H1 (cell line): ENCODE results near the gene SLC5A2. TPM values are rescaled to one million over a fixed set of nuclear protein-coding genes. Genes with fewer than 3 reads are reported as not detected.
A peak's percentile ranks its signal among the peaks of the same experiment; 100 is the strongest.

Experiments used
- CTCF ChIA-PET: fragments of 300-600 bp; sonication (Branson Sonifier 250); formaldehyde crosslinking; loops from one replicate; lab custom pipeline; 2021; ENCODE audit not compliant: partially characterized antibody; lab: Charles Lee
- POLR2A ChIA-PET: fragments of 300-600 bp; sonication (Branson Sonifier 250); formaldehyde crosslinking; loops from one replicate; lab custom pipeline; 2021; ENCODE audit warnings: inconsistent platforms; ENCODE audit not compliant: partially characterized antibody; lab: Charles Lee
- DNase-seq, 2 experiments: peaks; one replicate each; pipeline versions ENCODE4 v3.0.0 to v3.0.0-alpha.2; 2010 to 2022; ENCODE audit warnings: low spot score in 2 of 2, low read depth in 1 of 2, mixed read lengths in 1 of 2
- FAIRE-seq: peaks from 2 replicates; lab custom pipeline; 2011; peaks lifted over from hg19 to GRCh38; lab: Jason Lieb, UNC
- H2AFZ ChIP-seq: 2 replicates; pipeline ENCODE4 v1.8.1; 2012; ENCODE audit warnings: low read length, inconsistent platforms
- H2AK5ac ChIP-seq: 2 replicates; pipeline ENCODE4 v1.6.1; 2013; ENCODE audit warnings: low read depth, low read length
- H2BK120ac ChIP-seq: replicated peaks from 2 replicates; pipeline ENCODE3; 2013; ENCODE audit warnings: low read depth, low read length, inconsistent platforms
- H2BK12ac ChIP-seq: 2 replicates; pipeline ENCODE4 v1.6.1; 2013; ENCODE audit warnings: low read depth, low read length
- H2BK15ac ChIP-seq: 2 replicates; pipeline ENCODE4 v1.6.1; 2013; ENCODE audit warnings: low read length
- H2BK20ac ChIP-seq: 2 replicates; pipeline ENCODE4 v1.6.1; 2013; ENCODE audit warnings: low read length
- H2BK5ac ChIP-seq: 2 replicates; pipeline ENCODE4 v1.6.1; 2013; ENCODE audit warnings: low read depth, low read length
- H3K14ac ChIP-seq: 2 replicates; pipeline ENCODE4 v1.6.1; 2013; ENCODE audit warnings: inconsistent platforms; ENCODE audit not compliant: insufficient read length
- H3K18ac ChIP-seq: 2 replicates; pipeline ENCODE4 v1.6.1; 2013; ENCODE audit warnings: low read length; ENCODE audit errors: extremely low read depth
- H3K23ac ChIP-seq: 2 replicates; pipeline ENCODE4 v1.6.1; 2013; ENCODE audit warnings: inconsistent platforms; ENCODE audit not compliant: insufficient read length
- H3K23me2 ChIP-seq: 2 replicates; pipeline ENCODE4 v1.6.1; 2013; ENCODE audit warnings: low read depth, low read length
- H3K27ac ChIP-seq: 2 replicates; pipeline ENCODE4 v1.6.1; 2011; ENCODE audit warnings: low read depth, low read length, inconsistent platforms
- H3K27me3 ChIP-seq, 4 experiments: replicated peaks in 1 of 4; 1 replicate in 1 of 4; 2 replicates in 3 of 4; pipeline versions ENCODE4 v1.6.1 to v1.8.1; 2011 to 2013; ENCODE audit warnings: low read length in 3 of 4, mild to moderate bottlenecking in 3 of 4, inconsistent platforms in 2 of 4, mixed read lengths in 2 of 4, moderate library complexity in 1 of 4; ENCODE audit not compliant: control insufficient read depth in 3 of 4, insufficient read depth in 3 of 4; ENCODE audit errors: extremely low read depth in 1 of 4
- H3K36me3 ChIP-seq, 4 experiments: 2 replicates each; pipeline versions ENCODE4 v1.6.1 to v1.8.1; 2011 to 2013; ENCODE audit warnings: mild to moderate bottlenecking in 4 of 4, low read length in 3 of 4, moderate library complexity in 2 of 4, control low read depth in 1 of 4, inconsistent platforms in 1 of 4; ENCODE audit not compliant: insufficient read depth in 4 of 4, control insufficient read depth in 2 of 4
- H3K4ac ChIP-seq: replicated peaks from 2 replicates; pipeline ENCODE3; 2013; ENCODE audit warnings: low read length, low read depth, mixed read lengths, inconsistent platforms; ENCODE audit not compliant: insufficient read length
- H3K4me1 ChIP-seq, 4 experiments: replicated peaks in 1 of 4; 1 replicate in 1 of 4; 2 replicates in 3 of 4; pipeline versions ENCODE4 v1.6.1 to v1.8.1; 2011 to 2013; ENCODE audit warnings: low read length in 3 of 4, inconsistent platforms in 2 of 4, mixed read lengths in 1 of 4; ENCODE audit not compliant: insufficient read depth in 4 of 4, control insufficient read depth in 3 of 4
- H3K4me2 ChIP-seq, 2 experiments: 2 replicates each; pipeline versions ENCODE4 v1.6.1 to v1.8.1; 2011 to 2013; ENCODE audit warnings: low read depth in 2 of 2, low read length in 2 of 2, control low read depth in 1 of 2, inconsistent platforms in 1 of 2, mild to moderate bottlenecking in 1 of 2; ENCODE audit not compliant: insufficient read depth in 1 of 2
- H3K4me3 ChIP-seq, 4 experiments: fragments of 200-600, 300-600 bp in 1 of 4; sonication (generic), shearing (Covaris generic), sonication (Bioruptor Twin) in 1 of 4; 2 replicates each; pipeline versions ENCODE4 v1.5.1 to v1.8.1; 2011 to 2016; ENCODE audit warnings: low read length in 4 of 4, low read depth in 3 of 4, control low read depth in 2 of 4, inconsistent platforms in 2 of 4, mild to moderate bottlenecking in 2 of 4, mixed read lengths in 1 of 4, moderate library complexity in 1 of 4; ENCODE audit not compliant: insufficient read depth in 2 of 4; ENCODE audit errors: extremely low read depth in 1 of 4
- H3K56ac ChIP-seq: replicated peaks from 2 replicates; pipeline ENCODE3; 2013; ENCODE audit warnings: low read depth, mild to moderate bottlenecking, mixed read lengths, low read length, inconsistent platforms; ENCODE audit not compliant: insufficient read length
- H3K79me1 ChIP-seq: 2 replicates; pipeline ENCODE4 v1.6.1; 2013; ENCODE audit warnings: low read depth, low read length, control low read depth
- H3K79me2 ChIP-seq, 2 experiments: 2 replicates each; pipeline versions ENCODE4 v1.6.1 to v1.8.1; 2012 to 2013; ENCODE audit warnings: low read length in 2 of 2, mild to moderate bottlenecking in 2 of 2, inconsistent platforms in 1 of 2; ENCODE audit not compliant: insufficient read depth in 2 of 2, control insufficient read depth in 1 of 2
- H3K9ac ChIP-seq, 4 experiments: replicated peaks in 1 of 4; 1 replicate in 1 of 4; 2 replicates in 3 of 4; pipeline versions ENCODE4 v1.6.1 to v1.8.1; 2011 to 2013; ENCODE audit warnings: low read depth in 3 of 4, low read length in 3 of 4, control low read depth in 2 of 4, mild to moderate bottlenecking in 2 of 4, moderate library complexity in 2 of 4, inconsistent platforms in 1 of 4; ENCODE audit errors: extremely low read depth in 1 of 4
- H3K9me3 ChIP-seq, 2 experiments: 2 replicates each; pipeline versions ENCODE4 v1.6.1 to v1.8.1; 2012 to 2013; ENCODE audit warnings: mild to moderate bottlenecking in 2 of 2, moderate library complexity in 2 of 2, control low read depth in 1 of 2, inconsistent platforms in 1 of 2, low read depth in 1 of 2, low read length in 1 of 2, mixed read lengths in 1 of 2; ENCODE audit not compliant: insufficient read depth in 2 of 2
- H4K20me1 ChIP-seq, 2 experiments: replicated peaks in 1 of 2; 2 replicates each; pipeline versions ENCODE3 to v1.8.1; 2011 to 2013; ENCODE audit warnings: inconsistent platforms in 2 of 2, low read length in 2 of 2, mild to moderate bottlenecking in 1 of 2; ENCODE audit not compliant: insufficient read depth in 2 of 2, control insufficient read depth in 1 of 2
- H4K5ac ChIP-seq: 2 replicates; pipeline ENCODE4 v1.6.1; 2013; ENCODE audit warnings: low read length, low read depth, mixed read lengths, inconsistent platforms; ENCODE audit not compliant: insufficient read length
- H4K8ac ChIP-seq: 2 replicates; pipeline ENCODE4 v1.8.0; 2013; ENCODE audit warnings: mild to moderate bottlenecking, moderate library complexity, low read length, inconsistent platforms; ENCODE audit not compliant: insufficient read depth; ENCODE audit errors: extremely low read depth
- H4K91ac ChIP-seq: replicated peaks from 2 replicates; pipeline ENCODE3; 2013; ENCODE audit warnings: low read length, mixed read lengths, inconsistent platforms; ENCODE audit not compliant: insufficient read length
- E2F6 ChIP-seq: IDR thresholded peaks from 2 replicates; pipeline ENCODE4 v1.6.1; 2012; ENCODE audit warnings: inconsistent platforms
- NRF1 ChIP-seq: IDR thresholded peaks from 2 replicates; pipeline ENCODE4 v1.6.1; 2011; ENCODE audit warnings: mild to moderate bottlenecking, low read depth, low read length, improper control_type of control experiment
- POU5F1 ChIP-seq: IDR thresholded peaks from 2 replicates; pipeline ENCODE4 v1.6.1; 2011; ENCODE audit warnings: low read depth, mild to moderate bottlenecking, low read length, moderate library complexity
- RBBP5 ChIP-seq: IDR thresholded peaks from 2 replicates; pipeline ENCODE4 v1.7.1; 2012; ENCODE audit warnings: low read depth, mild to moderate bottlenecking, inconsistent platforms, low read length, moderate library complexity, borderline replicate concordance
- RNF2 ChIP-seq: fragments of 200-900, 300-1000 bp; sonication (generic); IDR thresholded peaks from 2 replicates; pipeline ENCODE4 v1.7.1; 2016; ENCODE audit warnings: borderline replicate concordance, low read depth, mild to moderate bottlenecking, antibody characterized with exemption, low read length; ENCODE audit not compliant: poor library complexity, severe bottlenecking; ENCODE audit errors: missing control alignments
- SP4 ChIP-seq: IDR thresholded peaks from 2 replicates; pipeline ENCODE4 v1.6.1; 2012; ENCODE audit warnings: low read length, inconsistent platforms
- SUZ12 ChIP-seq: fragments of 200-600 bp; sonication (generic); IDR thresholded peaks from 2 replicates; pipeline ENCODE4 v1.6.1; 2012; ENCODE audit warnings: mild to moderate bottlenecking, inconsistent platforms, low read length, moderate library complexity, mixed read lengths
- WGBS, 2 experiments: shearing (Covaris generic) in 1 of 2; methylation state at CpG; one replicate each; pipeline versions ENCODE4 v1.1.6 to v1.1.7; 2013 to 2015; ENCODE audit warnings: low lambda C conversion rate in 2 of 2, mixed read lengths in 2 of 2, inconsistent platforms in 1 of 2, low coverage in 1 of 2, missing lambda C conversion rate in 1 of 2; ENCODE audit not compliant: insufficient replicate concordance in 2 of 2, insufficient coverage in 1 of 2, insufficient read length in 1 of 2; ENCODE audit errors: extremely low coverage in 1 of 2, missing lambda C conversion rate in 1 of 2; 5-methylcytosine and 5-hydroxymethylcytosine counted together
- polyA plus RNA-seq, 7 experiments: library from polyadenylated mRNA; depleted of rRNA in 3 of 7; stranded (reverse) in 5 of 7; unstranded in 2 of 7; fragments of >200 nt in 5 of 7; fragments of 200-250 nt in 2 of 7; gene quantifications; 1 replicate in 5 of 7; 2 replicates in 1 of 7; 4 replicates in 1 of 7; pipeline versions ENCODE4 v1.2.1 to v1.2.3, GENCODE V29; 2011 to 2013; ENCODE audit warnings: missing spikeins in 2 of 7, mixed read lengths in 2 of 7
- total RNA-seq: library from RNA; stranded (reverse); fragmentation: NEBNext Ultra II Directional; extraction: Animal tissue kit (Norgen Biotek cat#: 25700); gene quantifications from 2 replicates; pipeline ENCODE4 v1.2.1, GENCODE V29; 2021
- TF ChIP-seq, protein P1 (sequence below): IDR thresholded peaks from 2 replicates; pipeline ENCODE4 v1.6.1; 2012; ENCODE audit warnings: low read length, inconsistent platforms

SLC5A2 gene
- total and polyA plus RNA-seq, 2 of the 8 experiments (the other 6 are each of a cell fraction or from before 2014, with no cell fraction given) = 0.56 to 4.4 TPM

- Histone ChIP-seq H3K4me2 (peak overlapping the region in 1 of 2 experiments; percentile 62; a peak in 1 of 4 replicates), H4K8ac (no peak overlapping the region), H3K4me3 (peak overlapping the region in 1 of 4 experiments; percentile 79; a peak in 1 of 8 replicates), H3K9me3 (no peaks in the 10 kb centered on the region), H2AK5ac (no peak overlapping the region), H2BK120ac (no peak overlapping the region), H2BK5ac (no peak overlapping the region), H4K20me1 (peaks cover 0 to 3% of the 10 kb centered on the region in 2 experiments), H3K79me1 (no peaks in the 10 kb centered on the region), H3K23me2 (peaks cover 19% of the 10 kb centered on the region; the same call in 1 of the 2 replicates), H4K91ac (no peak overlapping the region), H2BK15ac (no peak overlapping the region), H2BK20ac (no peak overlapping the region), H3K36me3 (no peaks in the 10 kb centered on the region), H2BK12ac (no peak overlapping the region), H3K18ac (no peak overlapping the region), H3K27ac (no peak overlapping the region), H4K5ac (no peak overlapping the region), H3K79me2 (no peaks in the 10 kb centered on the region), H3K4ac (no peak overlapping the region), H3K14ac (no peak overlapping the region), H2AFZ (no peak overlapping the region), H3K56ac (no peak overlapping the region), H3K9ac (no peak overlapping the region), H3K4me1 (peaks cover 0 to 12% (median 3%) of the 10 kb centered on the region in 4 experiments; a peak in 5 of 7 replicates), H3K27me3 (peaks cover 2 to 43% (median 36%) of the 10 kb centered on the region in 4 experiments), H3K23ac (no peak overlapping the region)
- POLR2A ChIA-PET = interaction anchor here (0.7 to 6.0 kb wide), 3 partner anchors 13 to 32 kb away, joined by 3 to 40 read pairs (median 31); partner anchors contain the start of genes ARMC5 and ZNF843
- DNase-seq (no peak), FAIRE-seq (no peak)
- CTCF ChIA-PET = interaction anchor here (0.6 to 5.1 kb wide), 6 partner anchors 14 to 260 kb away, joined by 3 to 35 read pairs (median 3); no protein-coding TSS in a partner anchor
- WGBS, 2 experiments = 89% methylated on average over 12 of the region's 12 CpGs; no CpG with 5 or more reads in 1 of the 2 experiments
- TF ChIP-seq SUZ12 (no peak), RNF2 (no peak), NRF1 (no peak), POU5F1 (no peak), SP4 (no peak), E2F6 (no peak), RBBP5 (no peak)
- TF ChIP-seq, protein P1, sequence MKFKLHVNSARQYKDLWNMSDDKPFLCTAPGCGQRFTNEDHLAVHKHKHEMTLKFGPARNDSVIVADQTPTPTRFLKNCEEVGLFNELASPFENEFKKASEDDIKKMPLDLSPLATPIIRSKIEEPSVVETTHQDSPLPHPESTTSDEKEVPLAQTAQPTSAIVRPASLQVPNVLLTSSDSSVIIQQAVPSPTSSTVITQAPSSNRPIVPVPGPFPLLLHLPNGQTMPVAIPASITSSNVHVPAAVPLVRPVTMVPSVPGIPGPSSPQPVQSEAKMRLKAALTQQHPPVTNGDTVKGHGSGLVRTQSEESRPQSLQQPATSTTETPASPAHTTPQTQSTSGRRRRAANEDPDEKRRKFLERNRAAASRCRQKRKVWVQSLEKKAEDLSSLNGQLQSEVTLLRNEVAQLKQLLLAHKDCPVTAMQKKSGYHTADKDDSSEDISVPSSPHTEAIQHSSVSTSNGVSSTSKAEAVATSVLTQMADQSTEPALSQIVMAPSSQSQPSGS = no peak
These were observed 7.9 kb upstream of the SLC5A2 start for GRCh38 chr16:31474773-31475738.
